ENCODE data around the gene SYT14.

DNA sequence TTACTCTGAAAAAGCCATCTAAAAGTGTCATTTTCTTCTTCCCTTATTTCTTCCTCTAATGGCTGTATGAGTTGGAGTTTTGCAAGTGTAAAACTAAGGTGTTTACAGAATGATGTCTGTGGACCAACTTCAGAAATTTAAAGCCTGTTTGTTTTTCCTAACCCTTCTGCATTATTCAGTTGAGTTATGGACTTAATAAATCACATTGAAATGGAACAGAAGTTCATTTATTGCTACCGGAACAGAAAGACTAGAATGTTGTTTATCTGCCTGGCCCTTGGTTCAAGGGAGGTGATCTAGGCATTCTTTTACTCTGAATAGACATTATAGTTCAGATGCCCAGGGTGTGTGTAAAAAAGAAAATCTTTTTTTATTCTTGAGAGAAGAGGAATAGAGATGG is 24.8 kb downstream of the SYT14 start:
- TF ChIP-seq CTCF (IDR thresholded peaks at IDR 0.05; ENCODE audit: insufficient read depth, low read length, poor library complexity, severe bottlenecking) = no peak
- TF ChIP-seq EZH2phosphoT487 (conservative IDR thresholded peaks at IDR 0.05; ENCODE audit: low read length) = no peak
